GM13977 (cell line): ENCODE data around the gene JAG2.

ENCODE experiments used
- DNase-seq: peaks from one replicate; pipeline ENCODE4 v3.0.0; 2012; ENCODE audit warnings: low spot score
- in situ Hi-C: fragments of 300-500 bp; cut with MboI; formaldehyde crosslinking; loops from one replicate; pipeline ENCODE4 v1.12.0; 2022; ENCODE audit warnings: low sequenced_read_pairs, low pct_unique_long_range_greater_than_20kb, mixed read lengths, inconsistent platforms; ENCODE audit not compliant: unreplicated experiment
- TF ChIP-seq, protein P1 (sequence below): IDR thresholded peaks from 2 replicates; pipeline ENCODE4 v1.5.1; 2012; ENCODE audit warnings: mild to moderate bottlenecking, control low read depth; ENCODE audit not compliant: insufficient read depth; ENCODE audit errors: extremely low read depth, missing control alignments

The JAG2 gene

GRCh38 chr14:105155681-105156413 lies 12.7 kb downstream of the JAG2 start:
- TF ChIP-seq, protein P1, sequence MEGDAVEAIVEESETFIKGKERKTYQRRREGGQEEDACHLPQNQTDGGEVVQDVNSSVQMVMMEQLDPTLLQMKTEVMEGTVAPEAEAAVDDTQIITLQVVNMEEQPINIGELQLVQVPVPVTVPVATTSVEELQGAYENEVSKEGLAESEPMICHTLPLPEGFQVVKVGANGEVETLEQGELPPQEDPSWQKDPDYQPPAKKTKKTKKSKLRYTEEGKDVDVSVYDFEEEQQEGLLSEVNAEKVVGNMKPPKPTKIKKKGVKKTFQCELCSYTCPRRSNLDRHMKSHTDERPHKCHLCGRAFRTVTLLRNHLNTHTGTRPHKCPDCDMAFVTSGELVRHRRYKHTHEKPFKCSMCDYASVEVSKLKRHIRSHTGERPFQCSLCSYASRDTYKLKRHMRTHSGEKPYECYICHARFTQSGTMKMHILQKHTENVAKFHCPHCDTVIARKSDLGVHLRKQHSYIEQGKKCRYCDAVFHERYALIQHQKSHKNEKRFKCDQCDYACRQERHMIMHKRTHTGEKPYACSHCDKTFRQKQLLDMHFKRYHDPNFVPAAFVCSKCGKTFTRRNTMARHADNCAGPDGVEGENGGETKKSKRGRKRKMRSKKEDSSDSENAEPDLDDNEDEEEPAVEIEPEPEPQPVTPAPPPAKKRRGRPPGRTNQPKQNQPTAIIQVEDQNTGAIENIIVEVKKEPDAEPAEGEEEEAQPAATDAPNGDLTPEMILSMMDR: no peak
- DNase-seq: no peak
- in situ Hi-C loops: no loop called here

- TF ChIP-seq, protein P1: no peak
- DNase-seq: no peak
- in situ Hi-C loops: no loop called here
These were observed 13.4 kb downstream of the JAG2 start for GRCh38 chr14:105155071-105155651.

GRCh38 chr14:105154476-105154871 lies 14.1 kb downstream of the JAG2 start:
- no peak for DNase-seq
- in situ Hi-C loops: no loop called here
- TF ChIP-seq, protein P1: no peak

GRCh38 chr14:105153739-105154475 lies 14.7 kb downstream of the JAG2 start:
- in situ Hi-C loops: no loop called here
- TF ChIP-seq, protein P1: no peak

DNA sequence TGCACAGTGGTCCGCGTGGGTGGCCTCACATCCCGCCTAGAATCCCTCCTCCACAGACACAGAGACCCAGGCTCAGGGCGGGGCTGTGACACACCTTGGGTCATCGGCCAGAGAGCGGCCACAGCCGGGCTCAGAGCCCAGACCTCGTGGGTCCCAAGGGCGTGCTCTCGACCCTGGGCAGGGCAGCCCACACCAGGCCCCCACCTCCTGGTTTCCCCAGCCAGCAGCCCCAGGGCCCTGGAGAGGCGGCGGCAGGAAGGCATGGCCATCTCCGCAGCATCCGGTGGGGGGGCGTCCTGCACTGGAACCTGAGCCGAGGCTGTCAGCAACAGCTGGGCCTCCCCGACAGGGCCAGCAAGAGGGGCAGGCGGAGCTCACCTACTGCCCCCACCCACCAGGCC lies 15.2 kb downstream of the JAG2 start:
- in situ Hi-C loops: no loop called here
- DNase-seq: no peak
- TF ChIP-seq, protein P1: no peak

More at GRCh38 chr14:105153739-105154475, 14.7 kb downstream of the JAG2 start:
- DNase-seq: no peak

- no peak for DNase-seq
- in situ Hi-C loops: no loop called here
- TF ChIP-seq, protein P1: no peak
These were observed 15.8 kb downstream of the JAG2 start for GRCh38 chr14:105152794-105153241.
